HT-29 (cell line): ENCODE measurements around the gene FOXC2. TPM values are rescaled to one million over a fixed set of nuclear protein-coding genes. Genes with fewer than 3 reads are reported as not detected.
"Not testable (repeated sequence)": the region's sequence is repeated elsewhere in the genome, so short reads cannot be mapped to it uniquely, and the experiment has no call there.

Experiments used
- DNase-seq: peaks from one replicate; pipeline ENCODE4 v3.0.0-alpha.2; 2015; ENCODE audit warnings: low spot score
- total RNA-seq: library from RNA; depleted of rRNA; stranded (reverse); fragments of >200 nt; shearing (Covaris generic); gene quantifications from 2 replicates; pipeline ENCODE4 v1.2.3, GENCODE V29; 2014

The FOXC2 gene
- total RNA-seq, 1 experiment from 2014 or later = not detected

DNA sequence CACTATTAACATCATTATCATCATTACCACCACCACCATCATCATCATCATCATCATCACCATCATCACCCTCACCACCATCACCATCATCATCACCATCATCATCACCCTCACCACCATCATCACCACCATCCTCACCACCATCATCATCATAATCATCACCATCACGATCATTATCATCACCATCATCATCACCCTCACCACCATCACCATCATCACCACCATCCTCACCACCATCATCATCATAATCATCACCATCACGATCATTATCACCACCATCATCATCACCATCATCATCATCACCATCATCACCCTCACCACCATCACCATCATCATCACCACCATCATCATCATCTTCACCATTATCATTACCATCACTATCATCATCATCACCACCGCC lies 21.3 kb downstream of the FOXC2 start:
- DNase-seq = not testable (repeated sequence)

- DNase-seq = no peak
Observed at GRCh38 chr16:86590501-86591144, 24.0 kb downstream of the FOXC2 start.

DNA sequence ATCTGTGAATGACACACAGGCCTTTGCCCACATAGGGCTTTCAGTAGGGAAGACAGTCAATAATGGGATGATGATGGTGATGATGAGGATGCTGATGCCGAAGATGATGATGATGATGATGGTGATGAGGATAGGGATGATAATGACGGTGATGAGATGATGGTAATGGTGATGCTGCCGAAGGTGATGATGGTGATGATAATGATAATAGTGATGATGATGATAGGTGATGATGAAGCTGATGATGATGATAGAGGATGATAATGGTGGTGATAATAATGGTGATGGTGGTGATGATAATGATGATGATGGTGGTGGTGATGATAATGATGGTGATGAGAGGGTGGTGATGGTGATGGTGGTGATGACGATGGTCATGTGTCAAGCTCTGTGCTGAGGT lies 24.6 kb downstream of the FOXC2 start:
- DNase-seq = no peak

DNA sequence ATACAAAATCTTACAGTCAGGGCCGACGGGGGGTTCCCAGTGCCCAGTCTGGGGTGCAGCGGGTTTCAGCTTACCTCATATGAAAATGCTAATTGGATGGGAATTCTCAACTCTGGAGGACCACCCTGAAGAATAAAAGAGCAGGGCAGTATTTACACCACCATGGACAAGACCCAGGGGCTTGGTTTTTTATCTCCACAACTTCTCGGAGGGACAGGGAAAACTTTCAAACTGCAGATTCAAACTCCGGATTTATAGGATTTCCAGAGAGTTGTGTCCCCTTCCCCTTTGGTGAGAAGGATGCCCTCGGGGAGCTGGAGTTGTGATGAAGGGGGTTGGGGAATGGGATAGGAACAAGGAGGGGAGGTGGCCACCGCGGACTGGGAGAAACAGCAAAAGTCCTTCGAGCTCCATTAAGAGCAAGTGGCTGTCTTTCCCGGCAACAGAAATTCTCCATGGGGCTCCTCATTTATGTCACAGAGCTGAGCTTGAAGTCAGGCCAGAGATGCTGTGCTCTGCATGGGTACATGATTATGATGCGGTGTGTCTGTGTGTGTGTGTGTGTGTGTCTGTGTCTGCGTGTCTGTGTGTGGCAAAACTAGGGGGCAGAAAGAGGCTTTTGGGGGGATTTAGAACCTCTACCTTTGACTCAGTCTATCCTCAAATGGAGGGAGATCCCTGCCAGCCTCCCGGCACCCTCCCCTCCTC lies 27.4 kb downstream of the FOXC2 start:
- no peak for DNase-seq

- no peak for DNase-seq
Observed at GRCh38 chr16:86594721-86595120, 28.1 kb downstream of the FOXC2 start.

- DNase-seq = no peak
Observed at GRCh38 chr16:86595983-86596605, 29.5 kb downstream of the FOXC2 start.

GRCh38 chr16:86597126-86597879 lies 30.7 kb downstream of the FOXC2 start:
- no peak for DNase-seq

DNA sequence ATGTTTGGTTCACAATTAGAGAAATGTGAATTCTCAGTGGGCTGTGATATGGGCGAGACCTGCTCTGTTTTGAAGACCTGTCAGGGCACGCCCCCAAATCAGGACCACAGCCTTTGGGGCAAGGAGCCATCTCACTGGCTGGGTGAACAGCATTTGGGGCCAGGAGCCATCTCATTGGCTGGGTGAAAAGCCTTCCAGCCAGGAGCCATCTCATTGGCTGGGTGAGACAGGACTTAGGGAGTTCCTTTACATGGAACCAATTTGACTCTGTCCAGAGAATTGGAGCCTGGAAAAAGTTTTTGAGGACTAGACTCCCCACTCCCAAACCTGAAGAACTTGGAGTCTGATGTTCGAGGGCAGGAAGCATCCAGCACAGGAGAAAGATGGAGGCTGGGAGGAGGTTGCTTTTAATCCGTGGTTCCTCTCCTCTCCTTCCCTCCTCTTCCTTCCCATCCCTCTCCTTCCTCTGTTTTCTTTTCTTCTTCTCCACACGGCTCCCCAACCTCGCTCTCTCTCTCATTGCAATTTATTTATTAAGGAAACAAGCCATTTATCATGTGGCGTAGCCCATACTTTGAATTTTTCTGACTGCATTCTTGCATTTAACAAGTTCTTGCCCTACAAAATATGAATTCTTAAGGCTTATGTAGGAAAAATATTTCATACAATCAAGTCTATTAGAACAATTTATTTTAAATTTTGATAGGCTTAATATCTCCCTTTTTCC lies 31.4 kb downstream of the FOXC2 start:
- no peak for DNase-seq

DNA sequence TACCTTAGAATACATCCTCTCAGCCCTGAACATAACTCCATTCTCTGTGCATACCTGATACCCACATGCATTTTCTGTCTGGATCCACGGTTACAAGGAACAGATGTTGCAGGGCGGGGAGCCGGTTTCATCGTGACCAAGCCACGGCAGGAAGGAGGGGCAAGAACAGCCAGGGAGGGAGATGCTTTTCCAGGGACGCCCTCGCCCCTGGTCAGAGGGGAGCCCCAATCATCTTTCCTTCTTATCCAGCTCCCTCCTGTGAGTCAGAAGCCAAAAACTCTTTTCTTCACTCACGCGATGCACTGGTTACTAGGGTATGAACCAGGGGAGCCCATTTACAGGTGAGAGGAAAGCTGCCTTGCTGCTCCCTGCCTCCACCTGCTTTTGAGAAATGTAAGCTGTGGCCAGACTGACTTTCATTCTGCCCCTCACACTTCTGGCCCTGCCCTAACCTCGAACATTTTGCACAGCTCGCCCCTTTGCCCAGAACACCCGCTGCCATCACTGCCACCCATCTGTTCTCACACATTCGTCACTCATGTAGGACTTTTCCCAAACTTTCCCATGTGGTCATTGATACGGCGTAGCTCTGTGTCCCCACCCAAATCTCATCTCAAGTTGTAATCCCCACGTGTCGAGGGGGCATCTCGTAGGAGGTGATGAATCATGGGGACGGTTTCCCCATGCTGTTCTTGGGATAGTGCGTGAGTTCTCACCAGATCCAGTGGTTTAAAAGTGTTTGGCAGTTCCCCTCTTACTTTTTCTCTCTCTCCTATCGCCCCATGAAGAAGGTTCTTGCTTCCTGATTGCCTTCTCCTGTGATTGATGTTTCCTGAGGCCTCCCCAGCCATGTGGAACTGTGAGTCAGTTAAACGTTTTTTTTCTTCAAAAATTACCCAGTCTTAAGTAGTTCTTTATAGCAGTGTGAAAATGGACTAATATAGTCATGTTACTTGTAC lies 32.3 kb downstream of the FOXC2 start:
- DNase-seq = no peak

- no peak for DNase-seq
Observed at GRCh38 chr16:86601356-86601755, 34.7 kb downstream of the FOXC2 start.

DNA sequence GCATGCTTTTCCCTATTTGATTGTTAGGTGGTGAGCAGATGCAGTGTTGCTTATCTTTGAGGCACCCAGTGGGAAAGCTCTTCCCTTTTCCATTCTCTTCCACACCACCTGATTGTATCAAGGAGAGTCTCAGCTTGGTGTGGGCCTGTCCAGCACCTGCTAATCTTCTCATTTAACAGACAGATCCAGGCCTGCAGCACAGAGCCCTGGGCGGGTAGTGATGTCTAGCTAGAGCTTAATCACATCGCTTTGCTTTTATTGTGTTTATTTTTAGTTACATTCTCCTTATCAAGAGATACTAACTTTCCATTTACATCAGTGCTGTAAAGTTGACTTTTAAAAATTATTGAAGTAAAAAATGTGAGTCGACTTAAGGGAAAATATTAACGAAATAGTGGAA lies 35.9 kb downstream of the FOXC2 start:
- DNase-seq = no peak

- no peak for DNase-seq
Observed at GRCh38 chr16:86604436-86605193, 38.0 kb downstream of the FOXC2 start.

DNA sequence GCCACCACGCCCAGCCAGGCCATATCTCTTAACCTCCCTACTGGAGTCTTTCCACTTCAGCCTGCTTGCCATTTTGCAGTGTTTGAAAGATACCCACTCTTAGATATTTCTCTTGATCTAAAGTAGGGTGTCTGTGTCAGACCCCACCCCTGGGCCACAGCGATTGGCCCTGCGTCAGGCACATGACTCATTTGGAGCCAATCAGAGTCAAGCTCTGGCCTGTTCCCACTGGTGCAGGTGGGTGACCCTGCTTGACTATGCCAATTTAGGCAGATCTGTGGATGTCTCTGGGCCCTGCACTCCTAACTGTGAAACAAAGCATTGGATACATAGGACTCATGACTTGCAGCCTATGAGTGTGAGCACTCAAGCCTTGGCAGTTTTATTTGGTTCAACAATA lies 39.3 kb downstream of the FOXC2 start:
- DNase-seq = no peak

GRCh38 chr16:86608301-86608747 lies 41.7 kb downstream of the FOXC2 start:
- DNase-seq = no peak

- DNase-seq = no peak
Observed at GRCh38 chr16:86609115-86609514, 42.5 kb downstream of the FOXC2 start.

- DNase-seq = no peak
Observed at GRCh38 chr16:86609661-86610060, 43.0 kb downstream of the FOXC2 start.

DNA sequence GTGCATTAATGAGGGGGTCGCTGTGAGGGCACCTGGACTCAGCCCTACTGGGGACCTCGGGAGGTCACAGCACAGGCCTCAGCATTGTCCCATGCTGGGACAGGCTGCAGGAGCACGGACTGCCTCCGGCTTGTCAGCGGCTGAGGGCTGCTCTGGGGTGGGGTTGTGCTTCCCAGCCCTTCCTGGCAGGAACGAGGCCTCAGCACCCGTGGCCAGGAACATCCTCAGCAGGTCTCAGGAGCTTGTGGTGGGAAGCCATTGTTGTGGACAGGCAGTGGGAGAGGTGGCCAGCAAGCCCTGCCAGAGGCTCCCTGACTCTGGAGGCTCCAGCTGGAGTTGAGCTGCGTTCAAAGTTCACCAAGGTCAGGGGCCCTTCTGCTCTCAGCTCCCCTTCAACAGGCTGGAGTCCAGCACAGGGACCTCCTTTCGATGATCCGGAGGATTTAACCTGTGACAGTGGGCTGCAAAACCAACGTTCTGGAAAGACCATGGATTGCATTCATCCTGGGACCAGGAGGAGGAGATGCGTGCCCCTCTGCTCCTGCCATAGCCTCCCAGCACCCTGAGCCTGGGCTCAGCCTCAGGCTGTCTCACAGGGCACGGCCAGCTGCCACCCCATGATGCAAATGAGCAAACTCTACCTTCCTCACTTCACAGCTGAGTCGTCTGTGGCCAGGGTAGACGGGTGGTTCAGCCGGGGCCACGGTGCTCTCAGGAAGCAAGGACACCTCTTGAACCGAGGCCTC lies 44.3 kb downstream of the FOXC2 start:
- DNase-seq = no peak

DNA sequence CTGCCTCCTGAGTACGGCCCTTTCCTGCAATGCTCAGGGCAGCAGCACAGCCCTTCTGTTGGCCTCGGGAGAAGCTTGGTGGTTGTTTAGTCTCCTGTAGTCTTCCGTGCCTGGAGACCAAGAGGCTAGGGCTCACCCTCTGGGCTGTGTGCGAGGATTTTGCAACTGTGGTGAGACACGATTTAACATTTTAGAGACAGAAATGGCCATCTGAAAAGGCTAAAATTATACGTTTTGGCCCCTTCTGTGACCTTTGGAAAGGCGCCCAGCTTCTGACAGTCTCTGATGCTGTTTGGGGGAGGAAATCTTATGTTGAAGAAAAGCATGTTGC lies 44.9 kb downstream of the FOXC2 start:
- no peak for DNase-seq

DNA sequence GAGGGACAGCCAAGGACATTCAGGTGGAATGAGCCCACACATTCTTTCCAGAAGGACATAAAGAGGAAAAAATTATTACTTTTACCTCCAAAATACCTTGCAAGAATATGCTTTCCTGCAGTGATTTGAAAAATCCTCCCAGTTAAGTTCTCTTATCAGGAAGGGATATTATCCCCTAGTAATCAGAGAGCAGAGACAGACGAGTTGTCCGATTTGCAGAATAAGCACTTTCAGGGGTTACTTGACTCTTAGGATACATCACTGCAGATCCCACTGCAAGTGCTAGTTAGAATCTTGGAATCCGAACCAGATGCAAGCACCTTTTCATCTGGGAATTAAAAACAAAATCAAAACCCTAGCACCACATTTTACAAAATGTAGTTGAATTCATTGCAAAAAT lies 45.3 kb downstream of the FOXC2 start:
- DNase-seq = no peak
